NT2/D1 (cell line): ENCODE measurements around the gene CGNL1.

ENCODE experiments used
- DNase-seq: peaks from one replicate; pipeline ENCODE4 v3.0.0-alpha.2; 2011; ENCODE audit warnings: low read depth, low spot score
- H3K27me3 ChIP-seq: 2 replicates; pipeline ENCODE4 v1.6.0; 2011; ENCODE audit warnings: mild to moderate bottlenecking; ENCODE audit not compliant: insufficient read length, insufficient read depth
- H3K36me3 ChIP-seq: 2 replicates; pipeline ENCODE4 v1.6.1; 2011; ENCODE audit warnings: mild to moderate bottlenecking, low read length, mixed read lengths; ENCODE audit not compliant: insufficient read depth, insufficient read length
- H3K4me1 ChIP-seq: 2 replicates; pipeline ENCODE4 v1.5.1; 2011; ENCODE audit not compliant: insufficient read depth, insufficient read length
- H3K4me3 ChIP-seq: 2 replicates; pipeline ENCODE4 v1.5.1; 2011; ENCODE audit warnings: low read depth; ENCODE audit not compliant: insufficient read length
- H3K9ac ChIP-seq: 2 replicates; pipeline ENCODE4 v1.6.0; 2011; ENCODE audit warnings: low read depth; ENCODE audit not compliant: insufficient read length
- H3K9me3 ChIP-seq: 2 replicates; pipeline ENCODE4 v1.5.1; 2011; ENCODE audit warnings: mild to moderate bottlenecking, low read length; ENCODE audit not compliant: insufficient read depth
- SUZ12 ChIP-seq: IDR thresholded peaks from 2 replicates; pipeline ENCODE4 v1.6.1; 2011; ENCODE audit not compliant: insufficient read length, insufficient read depth; ENCODE audit errors: extremely low read depth
- YY1 ChIP-seq: IDR thresholded peaks from 2 replicates; pipeline ENCODE4 v1.6.1; 2011; ENCODE audit not compliant: insufficient read length, insufficient read depth
- ZNF274 ChIP-seq: IDR thresholded peaks from 2 replicates; pipeline ENCODE4 v1.6.1; 2011; ENCODE audit warnings: mild to moderate bottlenecking, low read depth, low read length

The CGNL1 gene

DNA sequence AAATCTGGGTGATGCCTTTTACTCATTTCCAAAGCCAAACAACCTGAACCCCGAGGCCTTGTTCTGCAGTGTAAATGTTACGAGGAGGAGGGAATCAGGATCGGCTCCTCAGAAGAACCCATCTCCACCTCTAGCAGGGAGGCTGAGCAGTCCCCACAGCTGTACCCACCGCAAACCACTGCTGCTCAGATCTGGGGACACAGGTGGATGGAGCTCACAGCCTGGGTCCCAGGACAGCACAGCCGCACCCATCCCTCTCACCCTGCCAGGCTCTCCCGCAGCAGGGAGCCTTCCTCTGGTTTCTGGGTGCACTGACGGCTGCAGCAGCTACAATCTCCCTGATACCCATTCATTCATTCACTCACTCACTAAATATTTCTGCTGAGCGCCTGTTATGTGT lies 44.0 kb upstream of the CGNL1 start:
- Histone ChIP-seq H3K4me3 (no peak overlapping the region), H3K9ac (no peak overlapping the region), H3K36me3 (no peaks in the 10 kb centered on the region), H3K4me1 (peaks cover 2% of the 10 kb centered on the region), H3K9me3 (no peaks in the 10 kb centered on the region), H3K27me3 (no peaks in the 10 kb centered on the region)
- no peak for TF ChIP-seq SUZ12
- no peak for TF ChIP-seq YY1
- no peak for TF ChIP-seq ZNF274
- DNase-seq, result no peak

- no peak overlapping the region for H3K4me3 ChIP-seq
- TF ChIP-seq YY1 (no peak), ZNF274 (no peak)
- H3K36me3 ChIP-seq, result no peaks in the 10 kb centered on the region
- peaks cover 2% of the 10 kb centered on the region for H3K4me1 ChIP-seq
- no peaks in the 10 kb centered on the region for H3K27me3 ChIP-seq
- no peak overlapping the region for H3K9ac ChIP-seq
- H3K9me3 ChIP-seq, result no peaks in the 10 kb centered on the region
- DNase-seq, result no peak
Measured at GRCh38 chr15:57333487-57333886, 42.8 kb upstream of the CGNL1 start.

- Histone ChIP-seq H3K27me3 (no peaks in the 10 kb centered on the region), H3K36me3 (no peaks in the 10 kb centered on the region), H3K9ac (no peak overlapping the region), H3K9me3 (no peaks in the 10 kb centered on the region), H3K4me1 (peaks cover 2% of the 10 kb centered on the region), H3K4me3 (no peak overlapping the region)
- no peak for TF ChIP-seq ZNF274
- no peak for TF ChIP-seq YY1
- no peak for TF ChIP-seq SUZ12
- DNase-seq, result no peak
Measured at GRCh38 chr15:57334257-57334656, 42.0 kb upstream of the CGNL1 start.

DNA sequence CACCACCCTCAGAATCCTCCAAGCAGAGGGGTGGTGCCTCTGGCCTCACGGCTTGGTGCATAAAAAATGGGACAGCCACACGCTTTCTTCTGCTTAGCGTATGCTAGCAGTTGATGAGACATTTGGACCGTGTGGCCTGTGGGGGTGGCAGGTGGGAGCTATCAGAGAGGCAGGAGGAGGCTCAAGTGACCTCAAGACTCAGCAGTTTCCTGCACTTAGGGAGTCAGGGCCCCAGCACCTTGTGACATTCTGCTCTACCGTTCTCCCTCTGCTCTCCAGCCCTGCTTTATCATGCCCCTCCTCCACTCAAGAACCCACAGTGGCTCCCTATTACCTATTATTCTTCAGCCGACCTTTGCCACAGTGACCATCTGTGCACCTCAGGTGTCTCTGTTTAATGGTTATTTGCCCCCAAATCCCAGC lies 41.0 kb upstream of the CGNL1 start:
- Histone ChIP-seq H3K9ac (no peak overlapping the region), H3K4me1 (peaks cover 2% of the 10 kb centered on the region), H3K36me3 (no peaks in the 10 kb centered on the region), H3K4me3 (no peak overlapping the region), H3K9me3 (no peaks in the 10 kb centered on the region), H3K27me3 (no peaks in the 10 kb centered on the region)
- TF ChIP-seq ZNF274, result no peak
- no peak for TF ChIP-seq YY1
- TF ChIP-seq SUZ12, result no peak
- no peak for DNase-seq

GRCh38 chr15:57335719-57336118 lies 40.6 kb upstream of the CGNL1 start:
- no peak for TF ChIP-seq SUZ12
- no peak for TF ChIP-seq YY1
- TF ChIP-seq ZNF274, result no peak
- Histone ChIP-seq H3K36me3 (no peaks in the 10 kb centered on the region), H3K4me1 (peaks cover 2% of the 10 kb centered on the region), H3K4me3 (no peak overlapping the region), H3K27me3 (no peaks in the 10 kb centered on the region), H3K9me3 (no peaks in the 10 kb centered on the region), H3K9ac (no peak overlapping the region)
- no peak for DNase-seq

DNA sequence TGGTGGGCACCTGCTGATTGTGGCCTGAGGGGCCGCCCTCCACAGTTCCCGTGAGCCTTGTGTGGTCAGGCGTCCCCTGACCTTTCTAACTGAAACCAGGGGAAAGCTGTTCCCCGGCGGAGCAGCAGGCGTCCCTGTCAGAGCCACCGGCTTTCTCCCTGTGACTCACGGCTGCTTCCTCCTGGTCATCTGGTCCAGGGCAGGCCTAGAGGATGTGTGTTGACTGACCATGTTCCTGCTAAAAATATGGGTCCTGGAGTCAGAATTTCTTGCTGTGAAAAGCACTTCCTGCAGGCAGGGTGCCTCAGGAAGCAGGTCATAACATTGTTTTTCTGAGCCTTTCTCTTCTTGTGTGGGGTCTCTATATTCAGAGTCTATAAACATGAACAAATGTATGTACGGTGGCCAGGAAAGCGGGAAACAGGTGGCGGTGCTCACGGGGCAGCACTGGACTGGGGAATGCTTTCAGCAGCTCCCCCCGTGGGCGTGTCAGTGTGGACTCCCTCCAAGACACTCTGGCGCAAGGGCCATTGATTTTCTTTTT lies 38.4 kb upstream of the CGNL1 start:
- no peaks in the 10 kb centered on the region for H3K27me3 ChIP-seq
- DNase-seq, result no peak

GRCh38 chr15:57339321-57339720 lies 37.0 kb upstream of the CGNL1 start:
- Histone ChIP-seq H3K4me1 (peaks cover 2% of the 10 kb centered on the region), H3K4me3 (no peak overlapping the region), H3K9me3 (no peaks in the 10 kb centered on the region), H3K27me3 (no peaks in the 10 kb centered on the region), H3K9ac (no peak overlapping the region), H3K36me3 (no peaks in the 10 kb centered on the region)
- no peak for DNase-seq
- no peak for TF ChIP-seq ZNF274
- no peak for TF ChIP-seq YY1
- no peak for TF ChIP-seq SUZ12

More for the DNA sequence above, 38.4 kb upstream of the CGNL1 start:
- Histone ChIP-seq H3K4me3 (no peak overlapping the region), H3K9me3 (no peaks in the 10 kb centered on the region), H3K4me1 (peaks cover 2% of the 10 kb centered on the region), H3K36me3 (no peaks in the 10 kb centered on the region), H3K9ac (no peak overlapping the region)
- TF ChIP-seq YY1 (no peak), ZNF274 (no peak), SUZ12 (no peak)
